Neural crest cell (in vitro differentiated cells): Measurements from ENCODE around the gene DCTN2. TPM values are rescaled to one million over a fixed set of nuclear protein-coding genes. Genes with fewer than 3 reads are reported as not detected.
"Not testable (repeated sequence)": the region's sequence is repeated elsewhere in the genome, so short reads cannot be mapped to it uniquely, and the experiment has no call there.

Experiments
- DNase-seq: peaks from one replicate; pipeline ENCODE4 v3.0.0; 2021; ENCODE audit warnings: low read depth, mixed read lengths, low spot score
- H3K27ac Mint-ChIP-seq: one replicate; pipeline ENCODE4 v1.8.0; 2021; ENCODE audit warnings: mild to moderate bottlenecking, mixed read lengths; ENCODE audit not compliant: unreplicated experiment
- H3K27me3 Mint-ChIP-seq: 2 replicates; pipeline ENCODE4 v1.8.0; 2021; ENCODE audit warnings: low read depth, mild to moderate bottlenecking, mixed read lengths
- H3K36me3 Mint-ChIP-seq: 2 replicates; pipeline ENCODE4 v1.8.0; 2021; ENCODE audit warnings: low read depth, mild to moderate bottlenecking, mixed read lengths
- H3K4me1 Mint-ChIP-seq: 2 replicates; pipeline ENCODE4 v1.8.0; 2021; ENCODE audit warnings: mixed read lengths
- H3K4me3 Mint-ChIP-seq: one replicate; pipeline ENCODE4 v1.8.0; 2021; ENCODE audit warnings: mild to moderate bottlenecking, mixed read lengths
- H3K9me3 Mint-ChIP-seq: 2 replicates; pipeline ENCODE4 v1.8.0; 2021; ENCODE audit warnings: mixed read lengths
- total RNA-seq: library from RNA; stranded (reverse); gene quantifications from 2 replicates; pipeline ENCODE4 v1.2.1, GENCODE V29; 2021
- TF ChIP-seq, protein P1 (sequence below): fragments of 200-600 bp; sonication (generic); conservative IDR thresholded peaks from 2 replicates; pipeline ENCODE4 v1.5.0; 2021; ENCODE audit warnings: antibody characterized with exemption, mild to moderate bottlenecking

The DCTN2 gene
- total RNA-seq, 1 donor from 2014 or later, result 133 TPM

DNA sequence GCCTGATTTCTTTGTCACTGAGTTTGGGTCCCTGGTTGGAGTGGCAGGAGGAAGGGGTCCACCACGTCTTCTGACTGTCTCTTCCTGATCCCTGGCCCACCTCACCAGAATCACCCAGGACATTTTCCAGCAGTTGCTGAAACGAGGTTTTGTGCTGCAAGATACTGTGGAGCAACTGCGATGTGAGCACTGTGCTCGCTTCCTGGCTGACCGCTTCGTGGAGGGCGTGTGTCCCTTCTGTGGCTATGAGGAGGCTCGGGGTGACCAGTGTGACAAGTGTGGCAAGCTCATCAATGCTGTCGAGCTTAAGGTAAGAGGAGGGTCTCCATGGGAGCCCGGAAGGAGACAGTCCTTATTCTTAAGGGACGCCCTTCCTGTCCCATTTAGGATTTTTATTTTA is 46.8 kb downstream of the DCTN2 start:
- Mint-ChIP-seq H3K27me3 (no peaks in the 10 kb centered on the region), H3K9me3 (no peaks in the 10 kb centered on the region), H3K4me1 (no peaks in the 10 kb centered on the region), H3K4me3 (no peak overlapping the region), H3K36me3 (peaks cover 37% of the 10 kb centered on the region), H3K27ac (no peak overlapping the region)
- TF ChIP-seq, protein P1, sequence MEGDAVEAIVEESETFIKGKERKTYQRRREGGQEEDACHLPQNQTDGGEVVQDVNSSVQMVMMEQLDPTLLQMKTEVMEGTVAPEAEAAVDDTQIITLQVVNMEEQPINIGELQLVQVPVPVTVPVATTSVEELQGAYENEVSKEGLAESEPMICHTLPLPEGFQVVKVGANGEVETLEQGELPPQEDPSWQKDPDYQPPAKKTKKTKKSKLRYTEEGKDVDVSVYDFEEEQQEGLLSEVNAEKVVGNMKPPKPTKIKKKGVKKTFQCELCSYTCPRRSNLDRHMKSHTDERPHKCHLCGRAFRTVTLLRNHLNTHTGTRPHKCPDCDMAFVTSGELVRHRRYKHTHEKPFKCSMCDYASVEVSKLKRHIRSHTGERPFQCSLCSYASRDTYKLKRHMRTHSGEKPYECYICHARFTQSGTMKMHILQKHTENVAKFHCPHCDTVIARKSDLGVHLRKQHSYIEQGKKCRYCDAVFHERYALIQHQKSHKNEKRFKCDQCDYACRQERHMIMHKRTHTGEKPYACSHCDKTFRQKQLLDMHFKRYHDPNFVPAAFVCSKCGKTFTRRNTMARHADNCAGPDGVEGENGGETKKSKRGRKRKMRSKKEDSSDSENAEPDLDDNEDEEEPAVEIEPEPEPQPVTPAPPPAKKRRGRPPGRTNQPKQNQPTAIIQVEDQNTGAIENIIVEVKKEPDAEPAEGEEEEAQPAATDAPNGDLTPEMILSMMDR, result no peak
- DNase-seq, result no peak

DNA sequence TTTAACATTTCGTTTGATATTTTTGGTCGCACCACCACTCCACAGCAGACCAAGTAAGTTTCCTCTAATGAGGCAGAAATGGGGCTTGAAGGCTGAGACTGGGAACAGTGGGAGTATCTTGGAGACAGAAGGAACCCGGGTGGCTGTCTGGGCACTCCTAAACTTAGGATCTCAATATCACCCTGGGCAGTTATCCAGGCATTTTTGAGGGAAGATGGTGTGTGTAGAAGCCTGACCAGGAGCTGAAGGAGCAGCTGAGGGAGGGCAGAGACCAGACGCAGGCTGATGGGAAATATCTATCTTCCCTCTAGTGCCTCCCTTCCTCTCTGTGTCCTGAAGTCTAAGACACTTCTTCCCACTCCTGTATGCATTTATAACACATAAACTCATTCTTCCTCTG is 48.4 kb downstream of the DCTN2 start:
- DNase-seq, result no peak
- Mint-ChIP-seq H3K4me1 (no peaks in the 10 kb centered on the region), H3K36me3 (peaks cover 30% of the 10 kb centered on the region), H3K4me3 (no peak overlapping the region), H3K27ac (no peak overlapping the region), H3K9me3 (no peaks in the 10 kb centered on the region), H3K27me3 (no peaks in the 10 kb centered on the region)
- TF ChIP-seq, protein P1, result no peak

DNA sequence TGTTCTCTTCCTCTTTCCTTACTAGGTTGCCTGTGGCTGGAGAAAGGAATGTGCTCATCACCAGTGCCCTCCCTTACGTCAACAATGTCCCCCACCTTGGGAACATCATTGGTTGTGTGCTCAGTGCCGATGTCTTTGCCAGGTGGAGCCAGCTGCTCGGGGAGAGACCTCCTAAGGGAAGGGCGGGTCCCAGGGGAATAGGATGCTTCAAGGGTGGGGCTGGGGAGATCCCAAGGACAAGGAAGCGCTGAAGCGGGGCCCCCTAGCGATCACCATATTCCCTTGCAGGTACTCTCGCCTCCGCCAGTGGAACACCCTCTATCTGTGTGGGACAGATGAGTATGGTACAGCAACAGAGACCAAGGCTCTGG is 48.9 kb downstream of the DCTN2 start:
- Mint-ChIP-seq H3K4me1 (no peaks in the 10 kb centered on the region), H3K27me3 (no peaks in the 10 kb centered on the region), H3K9me3 (no peaks in the 10 kb centered on the region), H3K36me3 (peaks cover 30% of the 10 kb centered on the region), H3K4me3 (no peak overlapping the region), H3K27ac (no peak overlapping the region)
- TF ChIP-seq, protein P1, result no peak
- no peak for DNase-seq

DNA sequence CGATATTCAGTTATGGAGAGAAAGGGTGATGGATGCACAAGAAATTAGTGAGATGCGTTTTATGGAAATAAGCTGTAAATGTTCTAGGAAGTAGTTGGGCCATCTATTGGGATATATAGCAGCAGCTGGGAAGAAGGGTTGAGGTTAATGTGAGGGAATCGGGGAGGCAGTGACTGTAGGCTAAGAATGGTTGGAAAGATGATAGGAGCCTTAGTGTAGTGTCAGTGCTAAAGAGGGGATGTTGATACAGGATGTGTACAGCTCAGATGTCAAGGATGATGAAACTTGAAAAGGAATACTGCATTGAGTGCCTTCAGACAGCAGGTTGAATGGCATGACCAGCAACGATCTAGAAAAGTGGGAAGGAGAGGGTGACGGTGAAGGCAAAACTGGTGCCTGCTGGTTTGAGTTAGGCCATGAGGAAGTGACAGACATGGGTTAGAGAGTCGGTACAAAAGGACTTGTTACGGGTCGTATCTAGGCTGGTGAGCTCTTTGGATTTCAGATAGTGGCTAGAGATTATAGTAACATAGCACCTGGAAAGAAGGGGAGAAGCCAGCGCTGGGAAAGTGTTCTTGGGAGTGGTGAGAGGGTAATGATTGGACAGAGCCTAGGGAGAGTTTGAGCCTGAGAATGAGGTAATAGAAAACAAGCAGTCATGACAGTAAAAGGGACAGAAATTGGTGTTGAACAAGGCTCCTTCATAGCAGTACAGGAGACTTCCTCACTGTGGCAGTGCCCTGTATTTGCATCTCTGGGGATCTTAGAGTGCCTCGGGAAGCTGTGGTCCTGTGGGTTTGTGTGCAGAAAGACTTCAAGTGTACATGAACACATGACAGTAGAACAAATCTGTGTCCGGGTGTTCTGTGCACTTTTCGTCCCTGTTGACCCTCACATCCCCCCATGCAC is 49.5 kb downstream of the DCTN2 start:
- peaks cover 36% of the 10 kb centered on the region for H3K36me3 Mint-ChIP-seq
- DNase-seq, result no peak

DNA sequence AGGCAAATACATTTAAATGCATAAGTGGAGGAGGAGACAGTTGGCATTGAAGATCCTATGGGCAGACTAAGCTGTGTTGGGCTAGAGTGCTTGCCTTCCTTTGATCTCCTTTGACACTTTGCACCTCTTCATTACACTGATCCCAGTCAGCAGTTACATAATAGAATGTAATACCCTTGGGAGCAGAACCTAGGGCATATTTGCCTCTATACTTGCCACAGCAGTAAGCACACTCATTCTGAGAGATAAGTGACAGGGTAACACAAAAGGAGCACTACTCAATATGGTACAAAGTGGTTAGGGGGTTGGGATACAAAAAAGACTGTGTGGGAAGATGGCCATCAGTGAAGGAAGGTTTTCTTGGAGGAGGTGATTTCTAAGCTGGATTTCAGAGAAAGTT is 50.2 kb downstream of the DCTN2 start:
- H3K9me3 Mint-ChIP-seq, result no peaks in the 10 kb centered on the region
- H3K27me3 Mint-ChIP-seq, result no peaks in the 10 kb centered on the region
- peak overlapping the region; percentile 10 for H3K27ac Mint-ChIP-seq
- DNase-seq, result no peak
- no peaks in the 10 kb centered on the region for H3K4me1 Mint-ChIP-seq
- H3K36me3 Mint-ChIP-seq, result peaks cover 32% of the 10 kb centered on the region
- TF ChIP-seq, protein P1, result no peak
- H3K4me3 Mint-ChIP-seq, result no peak overlapping the region

More for the DNA sequence above, 49.5 kb downstream of the DCTN2 start:
- Mint-ChIP-seq H3K27ac (peak overlapping the region; percentile 10), H3K27me3 (no peaks in the 10 kb centered on the region), H3K4me3 (no peak overlapping the region), H3K9me3 (no peaks in the 10 kb centered on the region), H3K4me1 (no peaks in the 10 kb centered on the region)
- TF ChIP-seq, protein P1, result no peak

DNA sequence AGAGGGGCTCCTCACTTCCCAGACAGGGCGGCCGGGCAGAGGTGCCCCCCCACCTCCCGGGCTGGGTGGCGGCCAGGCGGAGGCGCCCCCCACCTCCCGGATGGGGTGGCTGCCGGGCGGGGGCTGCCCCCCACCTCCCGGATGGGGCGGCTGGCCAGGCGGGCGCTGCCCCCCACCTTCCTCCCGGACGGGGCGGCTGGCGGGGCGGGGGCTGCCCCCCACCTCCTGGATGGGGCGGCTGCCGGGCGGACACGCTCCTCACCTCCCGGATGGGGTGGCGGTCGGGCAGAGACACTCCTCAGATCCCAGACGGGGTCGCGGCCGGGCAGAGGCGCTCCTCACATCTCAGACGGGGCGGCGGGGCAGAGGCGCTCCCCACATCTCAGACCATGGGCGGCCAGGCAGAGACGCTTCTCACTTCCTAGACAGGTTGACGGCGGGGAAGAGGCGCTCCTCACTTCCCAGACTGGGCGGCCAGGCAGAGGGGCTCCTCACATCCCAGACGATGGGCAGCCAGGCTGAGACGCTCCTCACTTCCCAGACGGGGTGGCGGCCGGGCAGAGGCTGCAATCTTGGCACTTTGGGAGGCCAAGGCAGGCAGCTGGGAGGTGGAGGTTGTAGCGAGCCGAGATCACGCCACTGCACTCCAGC is 51.8 kb downstream of the DCTN2 start:
- peaks cover 25% of the 10 kb centered on the region for H3K36me3 Mint-ChIP-seq
- H3K27ac Mint-ChIP-seq, H3K9me3 Mint-ChIP-seq, H3K4me3 Mint-ChIP-seq, H3K27me3 Mint-ChIP-seq, DNase-seq, H3K4me1 Mint-ChIP-seq: not testable (repeated sequence)
